ENCODE data around the gene RAP1A.

- no peak for TF ChIP-seq CTCF (conservative IDR thresholded peaks at IDR 0.05 in 1 of 2, IDR thresholded peaks at IDR 0.05 in 1 of 2; ENCODE audit: extremely low read depth in 1 of 2, insufficient read depth in 1 of 2, low read depth in 1 of 2, low read length in 2 of 2)
- TF ChIP-seq EZH2 (IDR thresholded peaks at IDR 0.05; ENCODE audit: borderline replicate concordance, low read length) = no peak
Measured at GRCh38 chr1:111702504-111703050, 83.0 kb downstream of the RAP1A start.
